ENCODE results near the gene ZNF711.
A peak's percentile ranks its signal among the peaks of the same experiment; 100 is the strongest.
"Not testable (repeated sequence)": the region's sequence is repeated elsewhere in the genome, so short reads cannot be mapped to it uniquely, and the experiment has no call there.

Gene ZNF711

DNA sequence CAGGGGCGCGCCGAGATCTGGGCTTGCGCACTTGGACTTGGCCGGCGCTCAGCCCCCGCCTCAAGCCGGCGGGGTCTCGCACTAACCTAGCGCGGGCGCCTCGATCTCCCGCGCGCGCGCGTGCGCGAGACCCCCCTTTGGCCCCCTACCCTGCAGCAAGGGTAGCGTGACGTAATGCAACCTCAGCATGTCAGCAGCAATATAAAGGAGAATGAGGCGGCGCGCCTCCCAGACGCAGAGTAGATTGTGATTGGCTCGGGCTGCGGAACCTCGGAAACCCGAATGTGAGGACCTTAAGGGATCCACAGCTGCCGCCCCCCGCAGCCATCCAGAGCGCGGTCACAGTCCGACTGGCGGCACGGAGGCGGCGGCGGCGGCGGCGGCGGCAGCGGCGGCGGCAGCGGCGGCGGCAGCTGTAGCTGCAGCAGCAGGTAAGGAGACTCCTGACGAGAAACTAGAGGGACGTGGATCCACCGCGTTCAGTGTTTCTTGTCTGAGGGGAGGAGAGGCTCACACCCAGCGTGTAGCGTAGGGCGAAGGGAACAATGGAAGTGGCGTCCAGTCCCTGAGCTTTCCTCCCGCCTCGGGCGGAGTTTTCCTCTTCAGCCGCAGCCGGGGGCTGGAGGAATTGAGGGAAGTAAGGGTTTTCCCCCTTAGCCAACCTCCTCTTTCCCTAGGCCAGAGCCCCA lies at the start of gene ZNF711, which contains the start of gene SATL1:
Gene ZNF711 (plus strand): TSS at position 231 of the 689 bp plus-strand sequence. CDS start 3,582 bp downstream, outside the sequence.
Gene SATL1 (minus strand): TSS at position 19 of the 689 bp plus-strand sequence. CDS start 134,811 bp downstream, outside the sequence.
- DNase-seq, result peak; percentile 92

DNA sequence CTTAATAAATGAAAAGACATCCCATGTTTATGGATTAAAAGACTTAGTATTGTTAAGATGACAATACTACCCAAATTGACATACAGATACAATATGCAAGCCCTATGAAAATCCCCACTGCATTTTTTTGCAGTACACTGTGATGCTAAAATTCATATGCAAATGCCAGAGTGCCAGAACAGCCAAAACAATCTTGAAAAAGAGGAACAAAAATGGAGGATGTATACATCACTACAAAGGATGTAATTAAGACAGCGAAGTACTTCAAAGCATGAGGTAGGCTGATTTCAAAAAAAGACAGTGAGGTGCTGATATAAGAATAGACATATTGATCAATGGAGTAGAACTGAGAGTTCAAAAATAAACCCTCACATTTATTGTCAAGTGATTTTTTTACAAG lies 47.5 kb upstream of the ZNF711 start:
- no peak for DNase-seq

DNA sequence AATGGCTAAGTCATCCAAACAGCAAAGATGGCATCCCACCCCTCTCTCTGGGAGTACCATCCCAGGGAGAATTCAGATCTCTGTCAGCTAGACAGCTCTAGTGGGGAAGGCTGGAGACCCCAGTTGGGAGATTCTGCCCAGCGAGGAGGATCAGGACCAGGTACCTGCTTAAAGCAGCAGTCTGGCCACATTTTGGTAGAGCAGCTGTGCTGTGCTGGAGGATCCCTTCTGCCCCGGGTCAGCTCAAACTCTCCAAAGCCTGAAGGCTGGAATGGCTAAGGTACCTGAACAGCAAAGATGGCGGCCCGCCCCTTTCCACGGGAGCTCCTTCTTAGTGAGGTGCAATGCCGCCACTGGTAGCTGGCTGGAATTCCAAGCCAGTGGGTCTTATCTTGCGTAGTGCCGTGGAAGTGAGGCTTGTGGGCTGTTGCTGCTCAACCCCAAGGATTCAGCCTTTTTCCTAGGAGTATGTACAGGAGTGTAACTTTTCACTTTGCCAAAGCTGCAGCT lies 40.3 kb upstream of the ZNF711 start:
- DNase-seq, result no peak

- DNase-seq, result no peak
Measured at GRCh38 chrX:85213792-85214530, 29.8 kb upstream of the ZNF711 start.

DNA sequence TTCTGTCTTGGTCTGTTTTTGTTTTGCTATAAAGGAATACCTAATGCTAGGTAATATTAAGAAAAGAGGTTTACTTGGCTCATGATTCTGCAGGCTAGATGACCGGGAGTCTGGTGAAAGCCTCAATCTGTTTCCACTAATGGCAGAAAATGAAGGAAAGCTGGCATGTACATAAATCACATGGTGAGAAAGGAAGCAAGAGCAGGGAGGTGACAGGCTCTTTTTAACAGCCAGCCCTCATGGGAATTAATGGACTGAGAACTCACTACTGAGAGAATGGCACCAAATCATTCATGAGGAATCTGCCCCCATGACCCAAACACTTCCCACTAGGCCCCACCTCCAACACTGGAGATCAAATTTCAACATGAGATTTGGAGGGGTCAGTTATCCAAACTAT lies 27.8 kb upstream of the ZNF711 start:
- DNase-seq, result no peak

GRCh38 chrX:85221361-85221760 lies 22.4 kb upstream of the ZNF711 start:
- DNase-seq, result no peak

GRCh38 chrX:85223359-85223758 lies 20.4 kb upstream of the ZNF711 start:
- no peak for DNase-seq

GRCh38 chrX:85243155-85243554 lies 636 bp upstream of the ZNF711 start:
- no peak for DNase-seq

GRCh38 chrX:85244450-85245211 lies 840 bp downstream of the ZNF711 start:
- DNase-seq, result peak; percentile 26

DNA sequence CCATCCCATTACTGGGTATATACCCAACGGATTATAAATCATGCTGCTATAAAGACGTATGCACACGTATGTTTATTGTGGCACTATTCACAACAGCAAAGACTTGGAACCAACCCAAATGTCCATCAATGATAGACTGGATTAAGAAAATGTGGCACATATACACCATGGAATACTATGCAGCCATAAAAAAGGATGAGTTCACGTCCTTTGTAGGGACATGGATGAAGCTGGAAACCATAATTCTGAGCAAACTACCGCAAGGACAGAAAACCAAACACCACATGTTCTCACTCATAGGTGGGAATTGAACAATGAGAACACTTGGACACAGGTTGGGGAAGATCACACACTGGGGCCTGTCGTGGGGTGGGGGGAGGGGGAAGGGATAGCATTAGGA lies 41.5 kb downstream of the ZNF711 start:
- not testable (repeated sequence) for DNase-seq

DNA sequence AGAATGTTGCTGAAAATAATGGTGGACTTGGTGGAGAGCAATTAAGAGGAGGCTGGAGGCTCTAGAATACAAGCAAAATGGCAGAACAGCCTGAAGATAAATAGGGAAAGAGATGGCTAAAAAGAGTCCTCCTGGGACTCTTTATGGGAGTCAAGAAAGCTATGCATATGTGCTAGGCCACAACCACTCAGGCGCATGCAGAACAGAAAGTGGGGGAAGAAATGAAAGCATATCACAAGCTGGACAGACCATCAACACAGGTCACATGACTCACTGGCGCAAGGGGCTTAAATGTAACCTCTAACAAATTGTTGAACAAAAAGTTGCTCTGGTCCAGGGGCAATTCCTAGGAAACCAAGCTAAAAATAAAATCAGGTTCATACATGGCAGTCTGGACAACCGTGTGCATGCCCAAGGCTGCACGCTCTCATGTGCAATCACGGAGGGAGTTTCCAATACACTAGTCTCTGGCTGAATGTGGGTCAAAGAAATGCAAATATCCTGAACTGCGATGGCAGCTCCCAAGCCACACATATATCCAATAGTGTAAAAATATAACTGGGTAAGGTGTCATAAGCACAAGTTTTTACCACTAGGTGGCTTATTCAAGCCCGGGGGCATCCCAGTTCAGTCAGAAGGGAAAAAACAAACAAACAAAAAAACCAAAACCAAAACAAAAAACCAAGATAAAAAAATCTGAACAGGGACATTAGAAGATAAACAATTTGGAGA lies 45.4 kb downstream of the ZNF711 start:
- no peak for DNase-seq

- no peak for DNase-seq
Measured at GRCh38 chrX:85303544-85303943, 59.8 kb downstream of the ZNF711 start.

- no peak for DNase-seq
Measured at GRCh38 chrX:85309717-85310116, 65.9 kb downstream of the ZNF711 start.

GRCh38 chrX:85311348-85311747 lies 67.6 kb downstream of the ZNF711 start:
- not testable (repeated sequence) for DNase-seq

All from NCI-H1105 (cell line).